ENCODE data around the gene NEDD4L.

Gene NEDD4L

GRCh38 chr18:58446391-58447060 lies 402.5 kb downstream of the NEDD4L start:
- DNase-seq (ENCODE audit: extremely low spot score, insufficient read length, low read depth) (no peak), FAIRE-seq (no peak)

GRCh38 chr18:58447402-58448095 lies 403.5 kb downstream of the NEDD4L start:
- FAIRE-seq, result no peak

GRCh38 chr18:58449464-58449863 lies 405.4 kb downstream of the NEDD4L start:
- FAIRE-seq (no peak), DNase-seq (ENCODE audit: extremely low spot score, insufficient read length, low read depth) (no peak)

More at GRCh38 chr18:58447402-58448095, 403.5 kb downstream of the NEDD4L start:
- DNase-seq (ENCODE audit: extremely low spot score, insufficient read length, low read depth), result no peak
